ENCODE results near the gene GORASP1.
A peak's percentile ranks its signal among the peaks of the same experiment; 100 is the strongest.

DNA sequence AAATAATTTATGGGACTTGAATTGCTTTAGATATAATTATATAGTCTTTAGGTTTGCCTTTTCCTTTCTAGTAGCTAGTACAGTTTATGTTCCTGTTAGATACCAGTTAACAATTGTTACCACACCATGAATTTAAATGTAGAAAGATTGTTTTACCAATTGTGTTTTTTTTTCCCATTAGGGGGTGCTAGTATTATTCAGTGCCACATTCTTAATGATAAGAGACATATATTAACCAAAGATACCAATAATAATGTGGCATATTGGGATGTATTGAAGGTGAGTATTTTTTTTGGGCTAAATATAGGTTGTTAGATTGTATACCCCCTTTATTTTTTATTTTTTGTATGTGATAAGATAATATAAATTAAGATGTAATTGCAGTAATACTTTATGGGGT is 27.9 kb downstream of the GORASP1 start:
- TF ChIP-seq, protein P1, sequence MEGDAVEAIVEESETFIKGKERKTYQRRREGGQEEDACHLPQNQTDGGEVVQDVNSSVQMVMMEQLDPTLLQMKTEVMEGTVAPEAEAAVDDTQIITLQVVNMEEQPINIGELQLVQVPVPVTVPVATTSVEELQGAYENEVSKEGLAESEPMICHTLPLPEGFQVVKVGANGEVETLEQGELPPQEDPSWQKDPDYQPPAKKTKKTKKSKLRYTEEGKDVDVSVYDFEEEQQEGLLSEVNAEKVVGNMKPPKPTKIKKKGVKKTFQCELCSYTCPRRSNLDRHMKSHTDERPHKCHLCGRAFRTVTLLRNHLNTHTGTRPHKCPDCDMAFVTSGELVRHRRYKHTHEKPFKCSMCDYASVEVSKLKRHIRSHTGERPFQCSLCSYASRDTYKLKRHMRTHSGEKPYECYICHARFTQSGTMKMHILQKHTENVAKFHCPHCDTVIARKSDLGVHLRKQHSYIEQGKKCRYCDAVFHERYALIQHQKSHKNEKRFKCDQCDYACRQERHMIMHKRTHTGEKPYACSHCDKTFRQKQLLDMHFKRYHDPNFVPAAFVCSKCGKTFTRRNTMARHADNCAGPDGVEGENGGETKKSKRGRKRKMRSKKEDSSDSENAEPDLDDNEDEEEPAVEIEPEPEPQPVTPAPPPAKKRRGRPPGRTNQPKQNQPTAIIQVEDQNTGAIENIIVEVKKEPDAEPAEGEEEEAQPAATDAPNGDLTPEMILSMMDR (IDR thresholded peaks at IDR 0.05), result peak in 1 of 12 donors; percentile 9
- TF ChIP-seq POLR2A (IDR thresholded peaks at IDR 0.05), result no peak
